GM19023 (cell line): ENCODE measurements around the gene CISTR.
"Not testable (repeated sequence)": the region's sequence is repeated elsewhere in the genome, so short reads cannot be mapped to it uniquely, and the experiment has no call there.

ENCODE experiments used
- ATAC-seq: cut with Tn5 transposase; IDR thresholded peaks from one replicate; pipeline ENCODE4 v1.9.1; 2021; ENCODE audit warnings: mild to moderate bottlenecking, moderate library complexity; ENCODE audit not compliant: unreplicated experiment

The CISTR gene

GRCh38 chr12:53751336-53752191, at the start of gene CISTR:
CISTR (minus strand) TSS chr12:53751979.
- ATAC-seq: peak; percentile 45

- ATAC-seq: no peak
Measured at GRCh38 chr12:53798575-53798974, 46.8 kb upstream of the CISTR start.

GRCh38 chr12:53795927-53796326, 44.1 kb upstream of the CISTR start:
- no peak for ATAC-seq

- no peak for ATAC-seq
Measured at GRCh38 chr12:53793221-53793620, 41.4 kb upstream of the CISTR start.

GRCh38 chr12:53791735-53792326, 40.1 kb upstream of the CISTR start:
- ATAC-seq: no peak

GRCh38 chr12:53789570-53789969, 37.8 kb upstream of the CISTR start:
- no peak for ATAC-seq

GRCh38 chr12:53788892-53789291, 37.1 kb upstream of the CISTR start:
- no peak for ATAC-seq

GRCh38 chr12:53786411-53786810, 34.6 kb upstream of the CISTR start:
- no peak for ATAC-seq

- no peak for ATAC-seq
Measured at GRCh38 chr12:53785161-53785560, 33.4 kb upstream of the CISTR start.

GRCh38 chr12:53782093-53782703, 30.4 kb upstream of the CISTR start:
- no peak for ATAC-seq

GRCh38 chr12:53781228-53781801, 29.5 kb upstream of the CISTR start:
- no peak for ATAC-seq

GRCh38 chr12:53780323-53780722, 28.5 kb upstream of the CISTR start:
- no peak for ATAC-seq

- ATAC-seq: not testable (repeated sequence)
Measured at GRCh38 chr12:53779679-53780078, 27.9 kb upstream of the CISTR start.

- ATAC-seq: no peak
Measured at GRCh38 chr12:53777936-53778644, 26.3 kb upstream of the CISTR start.

GRCh38 chr12:53777412-53777811, 25.6 kb upstream of the CISTR start:
- no peak for ATAC-seq

GRCh38 chr12:53776872-53777271, 25.1 kb upstream of the CISTR start:
- ATAC-seq: no peak

GRCh38 chr12:53775478-53776145, 23.8 kb upstream of the CISTR start:
- no peak for ATAC-seq

- no peak for ATAC-seq
Measured at GRCh38 chr12:53770281-53770680, 18.5 kb upstream of the CISTR start.

- no peak for ATAC-seq
Measured at GRCh38 chr12:53768976-53769375, 17.2 kb upstream of the CISTR start.

GRCh38 chr12:53766881-53767280, 15.1 kb upstream of the CISTR start:
- ATAC-seq: no peak
